CD4-positive, alpha-beta T cell (primary cell): ENCODE data around the gene ARGLU1. TPM values are rescaled to one million over a fixed set of nuclear protein-coding genes. Genes with fewer than 3 reads are reported as not detected.

Source experiments
- ATAC-seq: fragments of 200-7000 bp; cut with Tn5 transposase; one replicate; pipeline ENCODE4 v1.10.0; 2022; ENCODE audit warnings: mild to moderate bottlenecking; ENCODE audit not compliant: poor library complexity
- CTCF ChIA-PET: fragments of 350-600 bp; sonication (Branson Sonifier 250); formaldehyde crosslinking; loops from one replicate; lab custom pipeline; 2021; ENCODE audit warnings: antibody characterized with exemption, inconsistent platforms; lab: Charles Lee
- POLR2A ChIA-PET: fragments of 350-600 bp; sonication (Branson Sonifier 250); formaldehyde crosslinking; loops from one replicate; lab custom pipeline; 2021; ENCODE audit warnings: antibody characterized with exemption, inconsistent platforms; lab: Charles Lee
- DNase-seq, 14 experiments: peaks; one replicate each; pipeline ENCODE4 v3.0.0-alpha.2; 2013 to 2020; ENCODE audit warnings: mixed read lengths in 2 of 14
- H3K27ac ChIP-seq, 2 donors: one replicate each; pipeline versions ENCODE4 v1.5.1 to v1.7.0; 2013; ENCODE audit warnings: low read length in 2 of 2, low read depth in 1 of 2, mild to moderate bottlenecking in 1 of 2
- H3K27me3 ChIP-seq, 2 experiments: 1 replicate in 1 of 2; 2 replicates in 1 of 2; pipeline versions ENCODE4 v1.6.1 to v1.7.0; 2013; ENCODE audit warnings: low read length in 2 of 2, control low read depth in 1 of 2, mild to moderate bottlenecking in 1 of 2, moderate library complexity in 1 of 2; ENCODE audit not compliant: insufficient read depth in 2 of 2, control insufficient read depth in 1 of 2
- H3K36me3 ChIP-seq: one replicate; pipeline ENCODE4 v1.6.1; 2013; ENCODE audit warnings: low read length, control low read depth; ENCODE audit not compliant: insufficient read depth
- H3K4me1 ChIP-seq: one replicate; pipeline ENCODE4 v1.6.1; 2013; ENCODE audit warnings: low read length, control low read depth; ENCODE audit not compliant: insufficient read depth
- H3K4me3 ChIP-seq: one replicate; pipeline ENCODE4 v1.5.1; 2013; ENCODE audit warnings: mild to moderate bottlenecking, low read length, moderate library complexity
- H3K9me3 ChIP-seq, 2 experiments: 1 replicate in 1 of 2; 2 replicates in 1 of 2; pipeline versions ENCODE4 v1.6.1 to v1.7.0; 2013; ENCODE audit warnings: low read length in 2 of 2, mild to moderate bottlenecking in 2 of 2, control low read depth in 1 of 2, moderate library complexity in 1 of 2; ENCODE audit not compliant: control insufficient read depth in 1 of 2, insufficient read depth in 1 of 2
- H3K27ac Mint-ChIP-seq: one replicate; pipeline ENCODE4 v1.8.0; 2020; ENCODE audit warnings: mixed read lengths
- H3K27me3 Mint-ChIP-seq: one replicate; pipeline ENCODE4 v1.8.0; 2021; ENCODE audit warnings: mixed read lengths
- H3K36me3 Mint-ChIP-seq: one replicate; pipeline ENCODE4 v1.8.0; 2021; ENCODE audit warnings: low read depth, mixed read lengths
- H3K4me1 Mint-ChIP-seq: one replicate; pipeline ENCODE4 v1.8.0; 2021; ENCODE audit warnings: low read depth, mixed read lengths
- H3K4me3 Mint-ChIP-seq: one replicate; pipeline ENCODE4 v1.8.0; 2020; ENCODE audit warnings: mild to moderate bottlenecking, mixed read lengths
- H3K9me3 Mint-ChIP-seq: one replicate; pipeline ENCODE4 v1.8.0; 2020; ENCODE audit warnings: mixed read lengths
- CTCF ChIP-seq: fragments of 200-600 bp; IDR thresholded peaks from one replicate; pipeline ENCODE4 v1.8.0; 2022; ENCODE audit warnings: antibody characterized with exemption, mild to moderate bottlenecking
- intact Hi-C, 2 experiments: fragments of 100-400 bp; cut with DNase I in 1 of 2; cut with micrococcal nuclease in 1 of 2; formaldehyde crosslinking; loops; one replicate each; pipeline versions ENCODE4 v1.15.1 to v1.9.0; 2023 to 2025; cut with DNase I, micrococcal nuclease
- polyA plus RNA-seq, 2 donors: library from polyadenylated mRNA; unstranded; fragments of 120-200 nt; gene quantifications; one replicate each; pipeline ENCODE4 v1.2.1, GENCODE V29; 2013
- total RNA-seq, 174 experiments: library from RNA in 2 of 174; stranded (reverse) in 2 of 174; gene quantifications; one replicate each; pipeline ENCODE4 v1.2.3 and lab custom pipeline; 2021 to 2026

Gene ARGLU1
- 100 to 1,000 TPM; 146 to 152 TPM for total RNA-seq
- 188 TPM for polyA plus RNA-seq (2013, experiment 1 of 2)
- polyA plus RNA-seq (2013, experiment 2 of 2) = 203 TPM
- total RNA-seq (lab: John Stamatoyannopoulos, UW) = 143 to 784 (median 368) reads per million in 172 experiments

GRCh38 chr13:106567474-106568298 lies at the start of gene ARGLU1:
Gene ARGLU1 (minus strand): TSS chr13:106568137. CDS start chr13:106567919, 218 bp downstream.
- peak within 1 kb of the TSS; percentile 92 for H3K27ac Mint-ChIP-seq
- Histone ChIP-seq H3K27me3 (no peaks in the 10 kb centered on the region), H3K9me3 (no peaks in the 10 kb centered on the region), H3K4me1 (peaks cover 29% of the 10 kb centered on the region), H3K4me3 (peak within 1 kb of the TSS; percentile 91), H3K36me3 (no peaks in the 10 kb centered on the region), H3K27ac (peak within 1 kb of the TSS; percentile 95 to 97)
- CTCF ChIA-PET = interaction anchor here (1.0 to 2.3 kb wide), 2 partner anchors 22 to 31 kb away, joined by 3 to 16 read pairs; partner anchors contain the start of gene EFNB2
- H3K36me3 Mint-ChIP-seq = peaks cover 24% of the 10 kb centered on the region
- ATAC-seq = peak; percentile 85
- intact Hi-C loops = loop anchor here (1.0 to 5.0 kb wide), 3 partner anchors 30 to 1650 kb away; partner anchors contain the start of genes ABHD13 (in 1 of the 2), EFNB2 (in 1 of the 2) and LIG4 (in 1 of the 2)
- TF ChIP-seq CTCF = no peak
- POLR2A ChIA-PET = interaction anchor here (0.6 to 3.6 kb wide), 7 partner anchors 14 to 1428 kb away, joined by 3 to 35 read pairs (median 5); partner anchors contain the start of gene EFNB2
- H3K4me1 Mint-ChIP-seq = peaks cover 61% of the 10 kb centered on the region
- peak; percentile 90 to 98 (median 96) for DNase-seq
- H3K4me3 Mint-ChIP-seq = peak within 1 kb of the TSS; percentile 94
- H3K27me3 Mint-ChIP-seq = no peaks in the 10 kb centered on the region
- no peaks in the 10 kb centered on the region for H3K9me3 Mint-ChIP-seq

GRCh38 chr13:106617561-106617960 lies 49.6 kb upstream of the ARGLU1 start:
- Mint-ChIP-seq H3K9me3 (no peaks in the 10 kb centered on the region), H3K4me1 (no peaks in the 10 kb centered on the region), H3K27me3 (peaks cover 24% of the 10 kb centered on the region), H3K4me3 (no peak overlapping the region), H3K36me3 (no peaks in the 10 kb centered on the region), H3K27ac (no peak overlapping the region)
- POLR2A ChIA-PET = no interaction called here
- no peak for DNase-seq
- no peak overlapping the region for H3K27ac ChIP-seq
- TF ChIP-seq CTCF = no peak
- intact Hi-C loops = no loop called here
- no peak overlapping the region for H3K4me3 ChIP-seq
- peaks cover 4% of the 10 kb centered on the region for H3K4me1 ChIP-seq
- no peak for ATAC-seq
- H3K9me3 ChIP-seq = no peaks in the 10 kb centered on the region
- H3K36me3 ChIP-seq = no peaks in the 10 kb centered on the region
- H3K27me3 ChIP-seq = peaks cover 0 to 6% of the 10 kb centered on the region in 2 experiments
- CTCF ChIA-PET = no interaction called here

GRCh38 chr13:106616729-106617128 lies 48.8 kb upstream of the ARGLU1 start:
- Mint-ChIP-seq H3K36me3 (no peaks in the 10 kb centered on the region), H3K27me3 (peaks cover 21% of the 10 kb centered on the region), H3K4me3 (no peak overlapping the region), H3K4me1 (no peaks in the 10 kb centered on the region), H3K27ac (no peak overlapping the region), H3K9me3 (no peaks in the 10 kb centered on the region)
- no peak overlapping the region for H3K27ac ChIP-seq
- peaks cover 4% of the 10 kb centered on the region for H3K4me1 ChIP-seq
- DNase-seq = no peak
- H3K9me3 ChIP-seq = no peaks in the 10 kb centered on the region
- H3K36me3 ChIP-seq = no peaks in the 10 kb centered on the region
- ChIA-PET CTCF (no interaction called here), POLR2A (no interaction called here)
- no peak overlapping the region for H3K4me3 ChIP-seq
- H3K27me3 ChIP-seq = peaks cover 0 to 6% of the 10 kb centered on the region in 2 experiments
- TF ChIP-seq CTCF = no peak
- no peak for ATAC-seq
- intact Hi-C loops = no loop called here
